ENCODE results near the gene CRIP2.

The CRIP2 gene

GRCh38 chr14:105519946-105520698 is 45.5 kb downstream of the CRIP2 start:
- TF ChIP-seq TEAD4 (IDR thresholded peaks at IDR 0.05) = no peak
- TF ChIP-seq, protein P1, sequence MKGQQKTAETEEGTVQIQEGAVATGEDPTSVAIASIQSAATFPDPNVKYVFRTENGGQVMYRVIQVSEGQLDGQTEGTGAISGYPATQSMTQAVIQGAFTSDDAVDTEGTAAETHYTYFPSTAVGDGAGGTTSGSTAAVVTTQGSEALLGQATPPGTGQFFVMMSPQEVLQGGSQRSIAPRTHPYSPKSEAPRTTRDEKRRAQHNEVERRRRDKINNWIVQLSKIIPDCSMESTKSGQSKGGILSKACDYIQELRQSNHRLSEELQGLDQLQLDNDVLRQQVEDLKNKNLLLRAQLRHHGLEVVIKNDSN (IDR thresholded peaks at IDR 0.05) = no peak
- TF ChIP-seq, protein P2, sequence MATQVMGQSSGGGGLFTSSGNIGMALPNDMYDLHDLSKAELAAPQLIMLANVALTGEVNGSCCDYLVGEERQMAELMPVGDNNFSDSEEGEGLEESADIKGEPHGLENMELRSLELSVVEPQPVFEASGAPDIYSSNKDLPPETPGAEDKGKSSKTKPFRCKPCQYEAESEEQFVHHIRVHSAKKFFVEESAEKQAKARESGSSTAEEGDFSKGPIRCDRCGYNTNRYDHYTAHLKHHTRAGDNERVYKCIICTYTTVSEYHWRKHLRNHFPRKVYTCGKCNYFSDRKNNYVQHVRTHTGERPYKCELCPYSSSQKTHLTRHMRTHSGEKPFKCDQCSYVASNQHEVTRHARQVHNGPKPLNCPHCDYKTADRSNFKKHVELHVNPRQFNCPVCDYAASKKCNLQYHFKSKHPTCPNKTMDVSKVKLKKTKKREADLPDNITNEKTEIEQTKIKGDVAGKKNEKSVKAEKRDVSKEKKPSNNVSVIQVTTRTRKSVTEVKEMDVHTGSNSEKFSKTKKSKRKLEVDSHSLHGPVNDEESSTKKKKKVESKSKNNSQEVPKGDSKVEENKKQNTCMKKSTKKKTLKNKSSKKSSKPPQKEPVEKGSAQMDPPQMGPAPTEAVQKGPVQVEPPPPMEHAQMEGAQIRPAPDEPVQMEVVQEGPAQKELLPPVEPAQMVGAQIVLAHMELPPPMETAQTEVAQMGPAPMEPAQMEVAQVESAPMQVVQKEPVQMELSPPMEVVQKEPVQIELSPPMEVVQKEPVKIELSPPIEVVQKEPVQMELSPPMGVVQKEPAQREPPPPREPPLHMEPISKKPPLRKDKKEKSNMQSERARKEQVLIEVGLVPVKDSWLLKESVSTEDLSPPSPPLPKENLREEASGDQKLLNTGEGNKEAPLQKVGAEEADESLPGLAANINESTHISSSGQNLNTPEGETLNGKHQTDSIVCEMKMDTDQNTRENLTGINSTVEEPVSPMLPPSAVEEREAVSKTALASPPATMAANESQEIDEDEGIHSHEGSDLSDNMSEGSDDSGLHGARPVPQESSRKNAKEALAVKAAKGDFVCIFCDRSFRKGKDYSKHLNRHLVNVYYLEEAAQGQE (IDR thresholded peaks at IDR 0.05; ENCODE audit: low read depth) = no peak
- TF ChIP-seq YY1 (IDR thresholded peaks at IDR 0.05; ENCODE audit: low read depth) = no peak
- no peak for TF ChIP-seq CREB1 (IDR thresholded peaks at IDR 0.05; ENCODE audit: low read depth)
- TF ChIP-seq CEBPB (IDR thresholded peaks at IDR 0.05) = no peak
- no peak for TF ChIP-seq TAF1 (IDR thresholded peaks at IDR 0.05; ENCODE audit: low read depth)
- TF ChIP-seq RAD21 (IDR thresholded peaks at IDR 0.05; ENCODE audit: low read depth) = no peak
- no peak for TF ChIP-seq TCF12 (IDR thresholded peaks at IDR 0.05; ENCODE audit: low read depth)
- no peak for TF ChIP-seq MAX (IDR thresholded peaks at IDR 0.05)
- TF ChIP-seq EP300 (IDR thresholded peaks at IDR 0.05; ENCODE audit: borderline replicate concordance) = no peak
- TF ChIP-seq EGR1 (IDR thresholded peaks at IDR 0.05) = no peak

DNA sequence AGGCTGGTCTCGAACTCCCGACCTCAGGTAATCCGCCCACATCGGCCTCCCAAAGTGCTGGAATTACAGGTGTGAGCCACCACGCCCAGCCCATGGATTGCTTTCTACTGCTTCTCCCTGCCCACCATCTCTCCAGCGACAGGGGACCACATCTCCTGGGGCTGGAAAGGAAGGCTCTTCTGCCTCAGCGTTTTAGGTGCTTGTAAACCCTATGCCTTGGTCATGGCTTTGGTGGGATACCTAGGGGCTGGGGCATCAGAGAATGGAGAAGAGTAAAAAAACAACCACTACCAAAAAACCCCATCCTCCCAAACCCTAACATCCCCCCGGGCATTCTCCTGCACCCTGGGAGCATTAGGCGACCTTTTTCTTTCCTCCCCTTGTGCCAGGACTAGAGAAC is 50.7 kb downstream of the CRIP2 start:
- TF ChIP-seq MAX (IDR thresholded peaks at IDR 0.05) = no peak
- TF ChIP-seq NFIC (IDR thresholded peaks at IDR 0.05) = no peak
- no peak for TF ChIP-seq EP300 (IDR thresholded peaks at IDR 0.05; ENCODE audit: borderline replicate concordance)
- no peak for TF ChIP-seq CREB1 (IDR thresholded peaks at IDR 0.05; ENCODE audit: low read depth)
- no peak for TF ChIP-seq CEBPB (IDR thresholded peaks at IDR 0.05)
- TF ChIP-seq RAD21 (IDR thresholded peaks at IDR 0.05; ENCODE audit: low read depth) = no peak
- TF ChIP-seq YY1 (IDR thresholded peaks at IDR 0.05; ENCODE audit: low read depth) = no peak

GRCh38 chr14:105525861-105526775 is 51.5 kb downstream of the CRIP2 start, which contains the start of gene TMEM121:
TMEM121 (plus strand) TSS chr14:105526583; CDS start chr14:105528835, 2,252 bp downstream.
- TF ChIP-seq EGR1 (IDR thresholded peaks at IDR 0.05) (peak; percentile 11; the same call in 1 of the 2 replicates), EP300 (IDR thresholded peaks at IDR 0.05; ENCODE audit: borderline replicate concordance) (no peak)

DNA sequence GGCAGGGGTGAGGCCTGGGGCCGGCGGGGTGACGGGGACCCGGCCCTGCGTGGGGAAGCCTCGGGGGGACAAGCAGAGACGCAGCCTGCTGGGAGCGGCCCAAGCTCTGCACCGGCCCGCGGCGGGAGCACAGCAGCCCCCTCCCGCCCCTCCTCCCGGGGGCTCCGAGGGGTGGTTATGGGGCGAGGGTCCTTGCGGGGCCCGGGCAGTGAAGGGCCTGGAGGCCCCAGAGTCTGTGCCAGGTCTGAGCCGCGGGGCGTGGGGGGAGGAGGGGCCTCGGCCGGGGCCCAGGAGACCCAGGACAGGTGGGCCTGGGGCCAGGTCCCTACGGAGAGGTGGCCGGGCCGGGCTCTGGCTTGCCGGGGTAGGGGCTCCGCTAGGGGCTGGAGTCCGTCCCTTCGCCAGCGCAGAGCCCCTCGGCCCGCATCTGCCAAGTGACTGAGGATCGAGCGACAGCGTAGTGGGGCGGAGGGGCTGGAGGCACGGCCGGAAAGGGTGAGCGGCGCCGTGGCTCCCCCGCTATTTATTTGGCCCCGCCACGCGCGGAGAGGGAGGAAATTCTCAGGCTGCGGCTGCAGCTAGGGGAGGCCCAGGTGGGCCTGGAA is 52.3 kb downstream of the CRIP2 start:
- TF ChIP-seq, protein P2 (IDR thresholded peaks at IDR 0.05; ENCODE audit: low read depth) = no peak
- TF ChIP-seq ZBTB7A (IDR thresholded peaks at IDR 0.05; ENCODE audit: low read depth) = peak; percentile 28; the same call in 1 of the 2 replicates

DNA sequence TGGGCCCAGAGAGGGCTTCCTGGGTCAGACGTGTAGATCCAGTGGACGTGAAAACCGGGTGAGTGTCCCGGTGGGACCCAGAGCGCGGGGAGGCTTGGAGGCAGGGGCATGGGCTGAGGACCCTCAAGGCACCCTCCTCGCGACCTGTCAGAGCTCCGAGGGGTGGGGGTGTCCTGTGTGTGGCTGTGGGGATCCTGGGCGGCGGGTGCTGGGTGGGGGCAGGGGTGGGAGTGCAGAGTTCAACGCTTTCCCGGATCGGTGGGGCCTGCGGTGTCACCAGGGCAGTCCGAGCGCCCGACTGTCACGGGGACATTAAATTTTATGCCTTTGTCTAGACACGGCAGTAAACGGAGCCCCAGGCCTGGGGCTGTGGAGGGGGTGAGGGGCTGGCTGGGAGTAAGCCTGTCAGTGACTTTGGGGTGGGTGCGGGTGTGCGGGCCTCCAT is 52.8 kb downstream of the CRIP2 start:
- TF ChIP-seq, protein P1 (IDR thresholded peaks at IDR 0.05) = no peak
- no peak for TF ChIP-seq CEBPB (IDR thresholded peaks at IDR 0.05)
- no peak for TF ChIP-seq MAX (IDR thresholded peaks at IDR 0.05)
- TF ChIP-seq TAF1 (IDR thresholded peaks at IDR 0.05; ENCODE audit: low read depth) = no peak
- TF ChIP-seq TEAD4 (IDR thresholded peaks at IDR 0.05) = no peak
- TF ChIP-seq CREB1 (IDR thresholded peaks at IDR 0.05; ENCODE audit: low read depth) = no peak
- no peak for TF ChIP-seq RAD21 (IDR thresholded peaks at IDR 0.05; ENCODE audit: low read depth)
- TF ChIP-seq ZBTB7A (IDR thresholded peaks at IDR 0.05; ENCODE audit: low read depth) = no peak
- TF ChIP-seq YY1 (IDR thresholded peaks at IDR 0.05; ENCODE audit: low read depth) = no peak
- no peak for TF ChIP-seq EGR1 (IDR thresholded peaks at IDR 0.05)
- TF ChIP-seq, protein P2 (IDR thresholded peaks at IDR 0.05; ENCODE audit: low read depth) = no peak
- TF ChIP-seq FOXM1 (IDR thresholded peaks at IDR 0.05; ENCODE audit: borderline replicate concordance, low read depth) = no peak
- no peak for TF ChIP-seq EP300 (IDR thresholded peaks at IDR 0.05; ENCODE audit: borderline replicate concordance)

Measured in Ishikawa (cell line).